T-helper 1 cell (primary cell): ENCODE results near the gene FUT7.

Experiments used
- DNase-seq, 5 donors: peaks; one replicate each; pipeline ENCODE4 v3.0.0-alpha.2; 2012 to 2020

Gene FUT7

DNA sequence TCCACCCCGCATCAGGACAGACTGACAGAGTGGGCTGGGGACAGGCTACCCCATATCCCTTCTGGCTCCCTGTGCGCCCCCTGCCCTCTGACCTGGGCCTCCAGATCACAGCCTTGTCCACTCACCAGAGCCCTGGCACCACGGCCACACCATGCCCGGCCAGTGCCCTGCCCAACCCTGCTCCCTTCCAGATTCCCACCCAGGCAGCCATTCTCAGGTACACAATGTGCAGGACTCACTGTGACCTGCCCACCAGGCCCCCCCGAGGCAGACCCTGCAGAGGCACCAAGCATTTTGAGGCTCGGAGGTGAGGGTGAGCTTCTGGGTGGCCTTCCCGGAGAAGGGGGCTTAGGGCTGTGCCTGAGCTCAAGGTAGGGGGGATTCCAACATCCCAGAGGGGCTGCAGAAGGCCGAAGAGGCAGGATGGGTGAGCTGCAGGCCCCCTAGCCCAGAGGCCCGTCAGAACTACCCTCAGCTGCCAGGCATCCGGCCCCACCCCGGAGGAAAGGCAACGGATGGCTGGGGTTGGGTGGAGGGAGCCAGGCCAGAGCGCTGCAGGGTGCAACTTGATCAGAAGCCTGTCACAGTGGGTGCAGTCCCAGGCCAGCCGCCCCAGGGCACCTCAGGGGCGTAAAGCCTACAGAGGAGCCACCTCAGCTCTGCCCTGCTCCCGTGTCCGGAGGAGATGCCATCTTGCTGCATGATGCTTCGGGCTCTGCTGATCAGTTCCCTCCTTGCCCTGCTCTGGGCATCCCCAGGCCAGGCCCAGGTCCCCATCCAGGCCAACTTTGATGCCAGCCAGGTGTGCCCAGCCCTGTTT lies 49.4 kb downstream of the FUT7 start, which contains the start of gene LCNL1:
LCNL1 (plus strand) TSS at position 762 of the 820 bp plus-strand sequence. CDS start 594 bp downstream, outside the sequence.
- no peak for DNase-seq

- DNase-seq = no peak
Measured at GRCh38 chr9:136981588-136982231, 50.2 kb downstream of the FUT7 start.

GRCh38 chr9:136980669-136981478 lies 51.0 kb downstream of the FUT7 start:
- no peak for DNase-seq
